Endothelial cell of umbilical vein (primary cell): ENCODE measurements around the gene TMEM161A. TPM values are rescaled to one million over a fixed set of nuclear protein-coding genes. Genes with fewer than 3 reads are reported as not detected.

Experiments used
- BruUV-seq: library from RNA; stranded (reverse); fragments of 400-500 nt; replicated peaks from 2 replicates; lab custom pipeline; 2021; lab: Mats Ljungman, UMichigan
- CTCF ChIA-PET: fragments of 300-600, 350-600 bp; sonication (Branson Sonifier 250); formaldehyde crosslinking; loops from one replicate; lab custom pipeline; 2021; ENCODE audit warnings: antibody characterized with exemption, inconsistent platforms; lab: Charles Lee
- POLR2A ChIA-PET: fragments of 300-600, 350-600 bp; sonication (Branson Sonifier 250); formaldehyde crosslinking; loops from one replicate; lab custom pipeline; 2021; ENCODE audit warnings: antibody characterized with exemption, inconsistent platforms; lab: Charles Lee
- DNase-seq: peaks from one replicate; pipeline ENCODE4 v3.0.0-alpha.2; 2011; ENCODE audit warnings: low read depth, low spot score
- FAIRE-seq: peaks from 2 replicates; lab custom pipeline; 2011; peaks lifted over from hg19 to GRCh38; lab: Jason Lieb, UNC
- H2AFZ ChIP-seq: 2 replicates; pipeline ENCODE4 v1.6.0; 2012; ENCODE audit warnings: low read depth, low read length, control low read depth, inconsistent platforms
- H3K27ac ChIP-seq: 2 replicates; pipeline ENCODE4 v1.5.1; 2011; ENCODE audit warnings: low read depth, mild to moderate bottlenecking, control low read depth, low read length, moderate library complexity; ENCODE audit not compliant: insufficient read depth
- H3K27me3 ChIP-seq, 2 experiments: 2 replicates each; pipeline versions ENCODE4 v1.6.0 to v1.6.1; 2011; ENCODE audit warnings: low read length in 2 of 2, mixed read lengths in 1 of 2; ENCODE audit not compliant: control insufficient read depth in 2 of 2, insufficient read depth in 2 of 2
- H3K36me3 ChIP-seq, 2 experiments: 2 replicates in 1 of 2; 3 replicates in 1 of 2; pipeline ENCODE4 v1.5.1; 2011; ENCODE audit warnings: low read length in 2 of 2, mild to moderate bottlenecking in 1 of 2, moderate library complexity in 1 of 2; ENCODE audit not compliant: control insufficient read depth in 2 of 2, insufficient read depth in 2 of 2; ENCODE audit errors: extremely low read depth in 1 of 2
- H3K4me1 ChIP-seq: 3 replicates; pipeline ENCODE4 v1.5.1; 2011; ENCODE audit warnings: mild to moderate bottlenecking, low read length; ENCODE audit not compliant: control insufficient read depth, insufficient read depth; ENCODE audit errors: extremely low read depth
- H3K4me2 ChIP-seq: 2 replicates; pipeline ENCODE4 v1.6.1; 2011; ENCODE audit warnings: low read length, control low read depth, mixed read lengths; ENCODE audit not compliant: insufficient read depth
- H3K4me3 ChIP-seq, 3 experiments: fragments of 200-600 bp in 1 of 3; sonication (generic), shearing (Covaris generic) in 1 of 3; replicated peaks in 1 of 3; 2 replicates each; pipeline ENCODE4 v1.5.1; 2011 to 2016; ENCODE audit warnings: control low read depth in 3 of 3, low read length in 3 of 3, mild to moderate bottlenecking in 2 of 3, inconsistent platforms in 1 of 3, low read depth in 1 of 3, moderate library complexity in 1 of 3; ENCODE audit not compliant: insufficient read depth in 1 of 3
- H3K79me2 ChIP-seq: 2 replicates; pipeline ENCODE4 v1.6.0; 2012; ENCODE audit warnings: low read length, inconsistent platforms; ENCODE audit not compliant: control insufficient read depth, insufficient read depth
- H3K9ac ChIP-seq: replicated peaks from 2 replicates; pipeline ENCODE3; 2011; ENCODE audit warnings: low read length, control low read depth; ENCODE audit not compliant: insufficient read depth; ENCODE audit errors: extremely low read depth
- H3K9me1 ChIP-seq: replicated peaks from 3 replicates; pipeline ENCODE4 v1.6.0; 2011; ENCODE audit warnings: mild to moderate bottlenecking, low read length; ENCODE audit not compliant: control insufficient read depth, insufficient read depth; ENCODE audit errors: extremely low read depth
- H3K9me3 ChIP-seq: replicated peaks from 2 replicates; pipeline ENCODE4 v1.5.1; 2012; ENCODE audit warnings: low read length, inconsistent platforms; ENCODE audit not compliant: control insufficient read depth, insufficient read depth
- H4K20me1 ChIP-seq: replicated peaks from 2 replicates; pipeline ENCODE3; 2011; ENCODE audit warnings: mild to moderate bottlenecking, low read length; ENCODE audit not compliant: control insufficient read depth, insufficient read depth; ENCODE audit errors: extremely low read depth
- EZH2 ChIP-seq: IDR thresholded peaks from 2 replicates; pipeline ENCODE4 v1.6.1; 2012; ENCODE audit warnings: borderline replicate concordance, low read depth, mild to moderate bottlenecking, moderate library complexity, low read length, inconsistent platforms; ENCODE audit not compliant: severe bottlenecking
- FOS ChIP-seq: IDR thresholded peaks from 2 replicates; pipeline ENCODE4 v1.6.1; 2011; ENCODE audit warnings: mild to moderate bottlenecking, low read length, moderate library complexity, borderline replicate concordance; ENCODE audit not compliant: insufficient read depth
- GATA2 ChIP-seq: IDR thresholded peaks from 2 replicates; pipeline ENCODE4 v1.7.0; 2011; ENCODE audit warnings: low read depth, mild to moderate bottlenecking, moderate library complexity, mixed read lengths, low read length; ENCODE audit not compliant: insufficient read length, insufficient read depth
- JUN ChIP-seq: IDR thresholded peaks from 2 replicates; pipeline ENCODE4 v1.6.1; 2011; ENCODE audit warnings: borderline replicate concordance, low read depth; ENCODE audit not compliant: insufficient read length, insufficient read depth
- MYC ChIP-seq: IDR thresholded peaks from one replicate; pipeline ENCODE4 v1.6.1; 2011; ENCODE audit warnings: mild to moderate bottlenecking, low read depth, low read length
- POLR2A ChIP-seq: IDR thresholded peaks from 2 replicates; pipeline ENCODE4 v1.6.1; 2012; ENCODE audit warnings: low read depth, mild to moderate bottlenecking, control low read depth, low read length
- POLR2AphosphoS5 ChIP-seq: IDR thresholded peaks from 2 replicates; pipeline ENCODE4 v1.6.1; 2012; ENCODE audit warnings: low read depth, mild to moderate bottlenecking, control low read depth, low read length, moderate library complexity; ENCODE audit not compliant: insufficient read depth
- dilution Hi-C: fragments of 300-500 bp; cut with MboI; formaldehyde crosslinking; loops from one replicate; pipeline ENCODE4 v1.15.0; 2019; ENCODE audit warnings: low sequenced_read_pairs; ENCODE audit not compliant: extremely low pct_ligation_motif_present
- intact Hi-C: fragments of 100-400 bp; cut with micrococcal nuclease; formaldehyde crosslinking; loops from one replicate; pipeline ENCODE4 v1.10.0; 2022
- polyA plus RNA-seq, 4 experiments: library from polyadenylated mRNA; depleted of rRNA in 3 of 4; stranded (reverse) in 3 of 4; unstranded in 1 of 4; fragments of >200 nt; gene quantifications; 2 replicates each; pipeline versions ENCODE4 v1.2.1 to v1.2.3, GENCODE V29; 2011 to 2012; ENCODE audit warnings: missing spikeins in 1 of 4
- total RNA-seq: library from RNA; stranded (reverse); gene quantifications from 2 replicates; pipeline ENCODE4 v1.2.3, GENCODE V29; 2021
- TF ChIP-seq, protein P1 (sequence below): IDR thresholded peaks from 2 replicates; pipeline ENCODE4 v1.6.1; 2011; ENCODE audit not compliant: insufficient read depth, insufficient read length
- TF ChIP-seq, protein P2 (sequence below), 2 donors: IDR thresholded peaks; 1 replicate in 1 of 2; 2 replicates in 1 of 2; pipeline ENCODE4 v1.5.1; 2011; ENCODE audit warnings: low read length in 2 of 2, mild to moderate bottlenecking in 2 of 2, moderate library complexity in 2 of 2, control low read depth in 1 of 2, inconsistent platforms in 1 of 2, low read depth in 1 of 2; ENCODE audit not compliant: insufficient read depth in 1 of 2; ENCODE audit errors: extremely low read depth in 1 of 2

The TMEM161A gene
- total and polyA plus RNA-seq, 2 donors (not counting 3 experiments of a cell fraction or from before 2014, with no cell fraction given): 24.1 to 54.9 TPM

DNA sequence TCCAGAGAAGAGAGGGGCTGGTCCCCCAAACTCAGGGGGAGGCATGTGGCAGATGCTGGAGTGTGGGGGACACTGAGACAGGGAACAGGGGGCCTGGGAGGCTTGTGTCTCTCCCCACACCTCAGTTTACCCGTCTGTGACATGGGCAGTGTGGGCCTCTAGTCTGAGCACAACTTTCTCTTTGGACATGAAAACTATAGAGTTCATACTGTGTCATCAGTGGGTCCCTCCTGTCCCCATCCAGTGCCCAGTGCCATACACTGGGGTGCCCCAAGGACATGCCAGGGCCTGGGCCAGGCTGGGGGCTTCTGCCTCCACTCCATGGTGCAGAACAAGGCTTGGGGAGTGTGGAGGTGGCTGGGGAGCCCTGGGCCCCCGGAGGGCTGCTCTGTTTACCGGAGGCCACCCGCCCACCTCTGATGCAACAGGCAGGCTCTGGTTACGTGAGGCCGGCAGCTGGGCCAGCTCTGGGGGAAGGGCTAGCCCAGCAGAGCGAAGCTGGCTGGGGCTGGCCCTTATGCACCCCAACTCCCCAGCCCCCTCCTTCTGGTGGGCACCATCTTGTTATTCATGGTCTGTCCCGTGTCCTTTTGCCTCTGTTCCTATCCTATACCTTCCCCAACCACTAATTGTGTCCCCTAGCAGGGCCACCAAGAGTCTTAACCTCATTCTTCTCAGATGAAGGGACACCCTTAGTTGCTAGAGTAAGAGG, 33.7 kb upstream of the TMEM161A start:
- Histone ChIP-seq H3K9me3 (no peaks in the 10 kb centered on the region), H3K9me1 (no peaks in the 10 kb centered on the region), H3K27ac (no peak overlapping the region), H3K9ac (no peak overlapping the region), H2AFZ (no peak overlapping the region), H3K4me2 (no peak overlapping the region), H3K4me1 (peaks cover 5% of the 10 kb centered on the region), H3K4me3 (no peak overlapping the region), H3K36me3 (peaks cover 0 to 3% of the 10 kb centered on the region in 2 experiments), H3K79me2 (no peaks in the 10 kb centered on the region), H4K20me1 (no peaks in the 10 kb centered on the region), H3K27me3 (no peaks in the 10 kb centered on the region)
- ChIA-PET CTCF (no interaction called here), POLR2A (no interaction called here)
- BruUV-seq: no TSS peak
- DNase-seq: no peak
- FAIRE-seq: no peak
- intact Hi-C loops: no loop called here
- dilution Hi-C loops: no loop called here
- TF ChIP-seq JUN (no peak), MYC (no peak), POLR2AphosphoS5 (no peak), FOS (no peak)
- TF ChIP-seq, protein P1, sequence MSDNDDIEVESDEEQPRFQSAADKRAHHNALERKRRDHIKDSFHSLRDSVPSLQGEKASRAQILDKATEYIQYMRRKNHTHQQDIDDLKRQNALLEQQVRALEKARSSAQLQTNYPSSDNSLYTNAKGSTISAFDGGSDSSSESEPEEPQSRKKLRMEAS: no peak

DNA sequence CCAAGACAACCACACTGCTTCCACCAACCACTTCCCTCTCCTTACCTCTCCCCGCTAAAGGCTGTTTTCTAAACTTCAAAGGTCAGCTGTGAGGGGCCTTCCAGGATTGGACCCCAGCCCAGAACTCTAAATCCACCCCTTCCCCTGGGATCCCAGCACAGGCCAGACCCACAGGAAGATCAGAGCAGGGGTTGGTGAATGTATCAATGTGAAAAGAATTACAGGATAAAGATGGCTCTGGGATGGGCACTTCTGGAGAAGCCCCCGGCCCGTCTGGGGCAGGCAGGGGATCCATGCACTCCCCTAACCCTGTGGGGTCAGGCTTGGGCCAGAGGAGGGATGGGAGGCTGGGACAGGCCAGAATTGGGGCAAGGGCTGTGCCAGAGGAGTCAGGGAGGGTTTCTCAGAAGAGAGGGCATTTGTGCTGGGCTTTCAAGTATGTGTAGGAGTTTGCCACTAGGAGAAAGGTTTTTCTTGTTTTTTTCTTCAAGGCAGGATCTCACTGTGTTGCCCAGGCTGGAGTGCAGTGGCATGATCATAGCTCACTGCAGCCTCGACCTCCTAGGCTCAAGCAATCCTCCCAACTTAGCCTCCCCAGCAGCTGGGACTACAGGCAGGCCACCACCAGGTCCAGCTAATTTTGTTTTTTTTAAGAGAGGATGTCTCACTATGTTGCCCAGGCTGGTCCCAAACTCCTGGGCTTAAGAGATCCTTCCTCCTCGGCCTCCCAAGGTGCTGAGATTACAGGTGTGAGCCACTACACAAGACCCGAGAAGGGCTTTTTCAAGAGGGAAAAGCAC, 32.8 kb upstream of the TMEM161A start:
- H3K27ac ChIP-seq: no peak overlapping the region
- dilution Hi-C loops: no loop called here
- ChIA-PET POLR2A (no interaction called here), CTCF (no interaction called here)
- no peaks in the 10 kb centered on the region for H3K9me3 ChIP-seq
- DNase-seq: no peak
- FAIRE-seq: no peak
- H3K4me2 ChIP-seq: no peak overlapping the region
- no peaks in the 10 kb centered on the region for H3K27me3 ChIP-seq
- H4K20me1 ChIP-seq: no peaks in the 10 kb centered on the region
- intact Hi-C loops: no loop called here
- H3K9me1 ChIP-seq: no peaks in the 10 kb centered on the region
- no peak overlapping the region for H3K9ac ChIP-seq
- H3K36me3 ChIP-seq: no peaks in the 10 kb centered on the region
- no TSS peak for BruUV-seq
- peaks cover 5% of the 10 kb centered on the region for H3K4me1 ChIP-seq
- TF ChIP-seq POLR2A: no peak
- TF ChIP-seq, protein P1: no peak
- TF ChIP-seq GATA2: no peak
- TF ChIP-seq, protein P2, sequence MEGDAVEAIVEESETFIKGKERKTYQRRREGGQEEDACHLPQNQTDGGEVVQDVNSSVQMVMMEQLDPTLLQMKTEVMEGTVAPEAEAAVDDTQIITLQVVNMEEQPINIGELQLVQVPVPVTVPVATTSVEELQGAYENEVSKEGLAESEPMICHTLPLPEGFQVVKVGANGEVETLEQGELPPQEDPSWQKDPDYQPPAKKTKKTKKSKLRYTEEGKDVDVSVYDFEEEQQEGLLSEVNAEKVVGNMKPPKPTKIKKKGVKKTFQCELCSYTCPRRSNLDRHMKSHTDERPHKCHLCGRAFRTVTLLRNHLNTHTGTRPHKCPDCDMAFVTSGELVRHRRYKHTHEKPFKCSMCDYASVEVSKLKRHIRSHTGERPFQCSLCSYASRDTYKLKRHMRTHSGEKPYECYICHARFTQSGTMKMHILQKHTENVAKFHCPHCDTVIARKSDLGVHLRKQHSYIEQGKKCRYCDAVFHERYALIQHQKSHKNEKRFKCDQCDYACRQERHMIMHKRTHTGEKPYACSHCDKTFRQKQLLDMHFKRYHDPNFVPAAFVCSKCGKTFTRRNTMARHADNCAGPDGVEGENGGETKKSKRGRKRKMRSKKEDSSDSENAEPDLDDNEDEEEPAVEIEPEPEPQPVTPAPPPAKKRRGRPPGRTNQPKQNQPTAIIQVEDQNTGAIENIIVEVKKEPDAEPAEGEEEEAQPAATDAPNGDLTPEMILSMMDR (IDR thresholded peaks at IDR 0.05; ENCODE audit: extremely low read depth in 1 of 2, insufficient read depth in 1 of 2, low read depth in 1 of 2, low read length in 2 of 2): no peak
- TF ChIP-seq POLR2AphosphoS5: no peak
- no peak for TF ChIP-seq EZH2
- TF ChIP-seq JUN: no peak
- TF ChIP-seq MYC: no peak
- TF ChIP-seq FOS: no peak
- H3K4me3 ChIP-seq: no peak overlapping the region
- no peak overlapping the region for H2AFZ ChIP-seq
- no peaks in the 10 kb centered on the region for H3K79me2 ChIP-seq
